DOHH2 (cell line): Measurements from ENCODE around the gene WDR59.

ENCODE experiments used
- H3F3A ChIP-seq: fragments of 200-600 bp; sonication (generic), shearing (Covaris generic); 2 replicates; pipeline ENCODE4 v1.6.0; 2016; ENCODE audit warnings: antibody characterized with exemption, mild to moderate bottlenecking; ENCODE audit not compliant: control insufficient read depth, insufficient read depth
- H3K27ac ChIP-seq: fragments of 200-600 bp; sonication (generic); 2 replicates; pipeline ENCODE4 v1.5.1; 2014; ENCODE audit warnings: low read depth, mild to moderate bottlenecking, low read length, moderate library complexity
- H3K27me3 ChIP-seq: fragments of 200-600 bp; sonication (generic); 2 replicates; pipeline ENCODE4 v1.6.1; 2014; ENCODE audit warnings: mild to moderate bottlenecking, low read length, mixed read lengths; ENCODE audit not compliant: control insufficient read depth
- H3K36me3 ChIP-seq: fragments of 200-600 bp; sonication (generic); 2 replicates; pipeline ENCODE4 v1.6.1; 2014; ENCODE audit warnings: mild to moderate bottlenecking, low read length, moderate library complexity, mixed read lengths; ENCODE audit not compliant: control insufficient read depth
- H3K4me1 ChIP-seq: fragments of 200-600 bp; sonication (generic); 2 replicates; pipeline ENCODE4 v1.6.1; 2014; ENCODE audit warnings: mild to moderate bottlenecking, low read length, mixed read lengths; ENCODE audit not compliant: control insufficient read depth
- H3K4me2 ChIP-seq: fragments of 200-600 bp; sonication (generic); 2 replicates; pipeline ENCODE4 v1.6.0; 2014; ENCODE audit warnings: mild to moderate bottlenecking, low read length, moderate library complexity
- H3K4me3 ChIP-seq: fragments of 200-600 bp; sonication (generic); 2 replicates; pipeline ENCODE4 v1.5.1; 2014; ENCODE audit warnings: mild to moderate bottlenecking, low read length, mixed read lengths
- H3K79me2 ChIP-seq: fragments of 200-600 bp; sonication (generic); 2 replicates; pipeline ENCODE4 v1.6.1; 2014; ENCODE audit warnings: mild to moderate bottlenecking, low read length, mixed read lengths; ENCODE audit not compliant: control insufficient read depth
- H3K9me2 ChIP-seq: fragments of 200-600 bp; sonication (generic); replicated peaks from 2 replicates; pipeline ENCODE4 v1.6.1; 2014; ENCODE audit warnings: mild to moderate bottlenecking, low read length, mixed read lengths; ENCODE audit not compliant: control insufficient read depth
- H3K9me3 ChIP-seq: fragments of 200-600 bp; sonication (generic); 2 replicates; pipeline ENCODE4 v1.6.1; 2014; ENCODE audit warnings: antibody characterized with exemption, low read length, mixed read lengths; ENCODE audit not compliant: control insufficient read depth, insufficient read depth
- H4K20me1 ChIP-seq: fragments of 200-600 bp; sonication (generic); 2 replicates; pipeline ENCODE4 v1.6.0; 2014; ENCODE audit warnings: low read depth, mild to moderate bottlenecking, antibody characterized with exemption, low read length, moderate library complexity; ENCODE audit not compliant: control insufficient read depth, insufficient read depth
- EZH2phosphoT487 ChIP-seq: fragments of 200-600 bp; sonication (generic); IDR thresholded peaks from 2 replicates; pipeline ENCODE4 v1.6.1; 2017; ENCODE audit warnings: borderline replicate concordance, mild to moderate bottlenecking, antibody characterized with exemption, low read length, moderate library complexity, mixed read lengths
- TF ChIP-seq, protein P1 (sequence below): fragments of 200-600 bp; sonication (generic); IDR thresholded peaks from one replicate; pipeline ENCODE4 v1.5.1; 2014; ENCODE audit warnings: antibody characterized with exemption, mild to moderate bottlenecking, low read depth, low read length; ENCODE audit not compliant: poor library complexity, severe bottlenecking

The WDR59 gene

DNA sequence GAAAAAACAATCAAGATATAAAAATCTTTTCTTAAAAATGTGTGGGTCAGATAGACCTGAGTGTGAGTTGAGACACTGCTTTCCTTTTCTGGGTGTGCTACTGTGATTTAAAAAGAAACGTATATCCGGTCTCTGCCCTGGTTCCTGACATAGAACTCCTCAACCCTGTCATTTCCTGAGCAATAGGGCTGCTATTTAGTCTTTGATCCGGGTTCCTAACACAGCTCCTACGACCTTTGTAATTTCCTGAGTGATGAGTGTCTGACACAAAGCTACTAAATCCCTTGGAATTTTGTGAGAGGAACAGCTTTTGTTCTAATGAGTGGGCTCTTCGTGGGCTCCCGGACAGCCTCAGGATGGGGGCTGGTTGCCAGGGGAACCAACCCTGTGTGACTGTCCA, 116.4 kb downstream of the WDR59 start:
- no peaks in the 10 kb centered on the region for H3F3A ChIP-seq
- no peak for TF ChIP-seq EZH2phosphoT487
- TF ChIP-seq, protein P1, sequence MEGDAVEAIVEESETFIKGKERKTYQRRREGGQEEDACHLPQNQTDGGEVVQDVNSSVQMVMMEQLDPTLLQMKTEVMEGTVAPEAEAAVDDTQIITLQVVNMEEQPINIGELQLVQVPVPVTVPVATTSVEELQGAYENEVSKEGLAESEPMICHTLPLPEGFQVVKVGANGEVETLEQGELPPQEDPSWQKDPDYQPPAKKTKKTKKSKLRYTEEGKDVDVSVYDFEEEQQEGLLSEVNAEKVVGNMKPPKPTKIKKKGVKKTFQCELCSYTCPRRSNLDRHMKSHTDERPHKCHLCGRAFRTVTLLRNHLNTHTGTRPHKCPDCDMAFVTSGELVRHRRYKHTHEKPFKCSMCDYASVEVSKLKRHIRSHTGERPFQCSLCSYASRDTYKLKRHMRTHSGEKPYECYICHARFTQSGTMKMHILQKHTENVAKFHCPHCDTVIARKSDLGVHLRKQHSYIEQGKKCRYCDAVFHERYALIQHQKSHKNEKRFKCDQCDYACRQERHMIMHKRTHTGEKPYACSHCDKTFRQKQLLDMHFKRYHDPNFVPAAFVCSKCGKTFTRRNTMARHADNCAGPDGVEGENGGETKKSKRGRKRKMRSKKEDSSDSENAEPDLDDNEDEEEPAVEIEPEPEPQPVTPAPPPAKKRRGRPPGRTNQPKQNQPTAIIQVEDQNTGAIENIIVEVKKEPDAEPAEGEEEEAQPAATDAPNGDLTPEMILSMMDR, result no peak
- H3K4me3 ChIP-seq, result peak overlapping the region; percentile 35
- H3K27me3 ChIP-seq, result no peaks in the 10 kb centered on the region
- no peaks in the 10 kb centered on the region for H3K9me2 ChIP-seq
- no peaks in the 10 kb centered on the region for H4K20me1 ChIP-seq
- H3K36me3 ChIP-seq, result no peaks in the 10 kb centered on the region
- peaks cover 29% of the 10 kb centered on the region for H3K4me1 ChIP-seq
- no peaks in the 10 kb centered on the region for H3K79me2 ChIP-seq
- H3K27ac ChIP-seq, result peak overlapping the region; percentile 11; the same call in 1 of the 2 replicates
- H3K4me2 ChIP-seq, result peak overlapping the region; percentile 57
- no peaks in the 10 kb centered on the region for H3K9me3 ChIP-seq

DNA sequence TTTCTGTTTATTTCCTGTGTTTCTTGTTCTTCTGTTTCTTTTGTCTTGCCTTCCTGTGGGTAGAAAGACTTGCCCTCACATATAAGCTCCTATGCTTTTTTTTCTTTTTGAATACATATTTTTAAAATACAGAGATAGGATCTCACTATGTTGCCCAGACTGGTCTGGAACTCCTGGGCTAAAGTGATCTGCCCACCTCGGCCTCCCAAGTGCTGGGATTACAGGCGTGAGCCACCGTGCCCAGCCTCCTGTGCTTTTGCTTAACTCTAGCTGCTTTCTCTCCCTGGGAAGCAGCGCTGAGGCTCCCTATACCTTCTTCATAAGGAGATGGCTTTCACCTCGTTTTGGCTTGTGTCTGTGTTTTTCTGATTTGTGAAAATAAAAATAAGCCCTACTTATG, 116.9 kb downstream of the WDR59 start:
- Histone ChIP-seq H4K20me1 (no peaks in the 10 kb centered on the region), H3K4me1 (peaks cover 31% of the 10 kb centered on the region), H3K27ac (peak overlapping the region; percentile 11; the same call in 1 of the 2 replicates), H3K9me2 (no peaks in the 10 kb centered on the region), H3F3A (no peaks in the 10 kb centered on the region), H3K79me2 (no peaks in the 10 kb centered on the region), H3K4me2 (peak overlapping the region; percentile 57), H3K27me3 (no peaks in the 10 kb centered on the region), H3K9me3 (no peaks in the 10 kb centered on the region), H3K36me3 (no peaks in the 10 kb centered on the region), H3K4me3 (no peak overlapping the region; the same call in 1 of the 2 replicates)
- no peak for TF ChIP-seq EZH2phosphoT487
- TF ChIP-seq, protein P1, result no peak

DNA sequence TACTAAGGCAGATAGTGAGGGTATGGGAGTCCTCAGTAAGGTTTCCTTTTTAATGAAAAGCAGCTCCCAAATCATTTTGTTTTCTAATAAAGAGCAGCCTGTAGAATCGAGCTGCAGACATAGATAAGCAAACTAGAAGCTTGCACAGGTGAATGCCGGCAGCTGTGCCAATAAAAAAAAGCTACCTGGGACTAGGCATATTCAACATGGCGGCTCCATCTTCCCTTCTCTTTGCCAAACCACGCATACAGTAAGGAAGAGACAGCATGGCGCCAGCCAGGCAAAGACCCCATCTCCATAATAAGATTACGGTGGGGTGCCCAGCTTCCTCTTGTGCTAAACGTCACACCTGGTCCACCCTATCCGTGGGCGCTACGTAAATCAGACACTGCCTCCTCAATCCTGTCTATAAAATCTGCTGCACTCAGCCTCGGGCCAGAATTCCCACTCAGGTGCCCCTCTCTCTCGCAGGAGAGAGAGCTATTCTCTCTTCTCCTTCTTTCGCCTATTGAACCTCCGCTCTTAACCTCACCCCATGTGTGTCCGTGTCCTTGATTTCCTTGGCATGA, 117.6 kb downstream of the WDR59 start:
- H3K4me2 ChIP-seq, result no peak overlapping the region
- H3F3A ChIP-seq, result no peaks in the 10 kb centered on the region

More for the DNA sequence above, 117.6 kb downstream of the WDR59 start:
- Histone ChIP-seq H3K9me2 (no peaks in the 10 kb centered on the region), H3K36me3 (no peaks in the 10 kb centered on the region), H3K79me2 (no peaks in the 10 kb centered on the region), H4K20me1 (no peaks in the 10 kb centered on the region), H3K4me1 (peaks cover 37% of the 10 kb centered on the region), H3K4me3 (no peak overlapping the region), H3K27me3 (no peaks in the 10 kb centered on the region), H3K27ac (no peak overlapping the region), H3K9me3 (no peaks in the 10 kb centered on the region)
- TF ChIP-seq EZH2phosphoT487, result no peak
- TF ChIP-seq, protein P1, result no peak
